ENCODE results near the gene IL13RA1.

The IL13RA1 gene

GRCh38 chrX:118729042-118729652, 1.7 kb downstream of the IL13RA1 start (continued):
- TF ChIP-seq ZNF335 (tag by site-specific recombination; conservative IDR thresholded peaks at IDR 0.05) (no peak), ZNF155 (tag by site-specific recombination; IDR thresholded peaks at IDR 0.05) (no peak), HIC1 (tag by site-specific recombination; IDR thresholded peaks at IDR 0.05) (no peak), ZFP41 (tag by site-specific recombination; IDR thresholded peaks at IDR 0.05; ENCODE audit: borderline replicate concordance) (no peak), ZNF561 (tag by site-specific recombination; IDR thresholded peaks at IDR 0.05; ENCODE audit: borderline replicate concordance) (no peak), KLF1 (tag by site-specific recombination; IDR thresholded peaks at IDR 0.05) (peak; percentile 39; the same call in 1 of the 2 replicates), KLF8 (tag by site-specific recombination; IDR thresholded peaks at IDR 0.05) (no peak), ZNF555 (tag by site-specific recombination; conservative IDR thresholded peaks at IDR 0.05) (no peak), ZNF121 (tag by site-specific recombination; IDR thresholded peaks at IDR 0.05) (no peak), IKZF3 (tag by site-specific recombination; IDR thresholded peaks at IDR 0.05) (no peak), ZNF324 (tag by site-specific recombination; IDR thresholded peaks at IDR 0.05) (no peak), OVOL3 (tag by site-specific recombination; IDR thresholded peaks at IDR 0.05) (no peak), SETDB1 (IDR thresholded peaks at IDR 0.05; ENCODE audit: insufficient read length, low read length) (no peak), SCRT1 (tag by site-specific recombination; IDR thresholded peaks at IDR 0.05; ENCODE audit: borderline replicate concordance) (peak; percentile 52; the same call in 1 of the 2 replicates), ZNF394 (tag by site-specific recombination; IDR thresholded peaks at IDR 0.05; ENCODE audit: borderline replicate concordance) (no peak), ZFHX2 (tag by site-specific recombination; conservative IDR thresholded peaks at IDR 0.05) (peak; percentile 88), ZNF140 (tag by site-specific recombination; IDR thresholded peaks at IDR 0.05) (no peak), ZFP69B (tag by site-specific recombination; IDR thresholded peaks at IDR 0.05) (no peak), SCRT2 (tag by site-specific recombination; IDR thresholded peaks at IDR 0.05) (peak; percentile 62), ZEB2 (tag by site-specific recombination; IDR thresholded peaks at IDR 0.05) (no peak), ZSCAN30 (tag by site-specific recombination; IDR thresholded peaks at IDR 0.05) (no peak), ZNF37A (tag by site-specific recombination; IDR thresholded peaks at IDR 0.05) (no peak), SP7 (tag by site-specific recombination; IDR thresholded peaks at IDR 0.05) (peak; percentile 18; the same call in 1 of the 2 replicates), ZNF544 (tag by site-specific recombination; IDR thresholded peaks at IDR 0.05) (no peak), ZSCAN5A (tag by site-specific recombination; IDR thresholded peaks at IDR 0.05) (no peak), PRDM6 (tag by site-specific recombination; IDR thresholded peaks at IDR 0.05) (peak; percentile 69), REPIN1 (tag by site-specific recombination; IDR thresholded peaks at IDR 0.05; ENCODE audit: low read depth) (no peak), TCF7L2 (IDR thresholded peaks at IDR 0.05; ENCODE audit: borderline replicate concordance, low read depth, low read length) (no peak), ZBTB20 (tag by site-specific recombination; IDR thresholded peaks at IDR 0.05) (no peak)

All from HEK293 (cell line).